K562 (cell line): Measurements from ENCODE around the gene FAM110D. TPM values are rescaled to one million over a fixed set of nuclear protein-coding genes. Genes with fewer than 3 reads are reported as not detected.

Experiments
- ELF1 ChIP-seq: fragments of 200-800 bp; sonication (Bioruptor generic); IDR thresholded peaks from 2 replicates; pipeline ENCODE4 v1.6.1; 2016; ENCODE audit warnings: missing genetic modification characterization, missing compliant biosample characterization
- EWSR1 ChIP-seq: fragments of 450-650 bp; IDR thresholded peaks from 2 replicates; pipeline ENCODE4 v1.6.1; 2018; ENCODE audit warnings: borderline replicate concordance, mild to moderate bottlenecking, low read depth, moderate library complexity; ENCODE audit not compliant: partially characterized antibody
- GTF2E2 ChIP-seq: fragments of 200-800 bp; sonication (Bioruptor generic); IDR thresholded peaks from 2 replicates; pipeline ENCODE4 v1.6.1; 2016; ENCODE audit warnings: missing genetic modification characterization, missing compliant biosample characterization
- HDAC1 ChIP-seq, 2 experiments: fragments of 450-650 bp; IDR thresholded peaks; 2 replicates each; pipeline ENCODE4 v1.6.1; 2016 to 2017; ENCODE audit warnings: inconsistent platforms in 1 of 2, mild to moderate bottlenecking in 1 of 2, moderate library complexity in 1 of 2
- HNRNPLL ChIP-seq: fragments of 200-400 bp; formaldehyde crosslinking; IDR thresholded peaks from 2 replicates; pipeline ENCODE4 v1.6.1; 2017; ENCODE audit warnings: low read length, low read depth, mild to moderate bottlenecking; ENCODE audit not compliant: poor library complexity, severe bottlenecking
- KLF6 ChIP-seq: fragments of 250-450 bp; sonication (Bioruptor Pico); IDR thresholded peaks from 2 replicates; pipeline ENCODE4 v1.4.0; 2020; ENCODE audit warnings: mild to moderate bottlenecking, moderate library complexity, borderline replicate concordance
- L3MBTL2 ChIP-seq: fragments of 450-650 bp; IDR thresholded peaks from 2 replicates; pipeline ENCODE4 v1.6.1; 2016; ENCODE audit warnings: mild to moderate bottlenecking, moderate library complexity
- LEF1 ChIP-seq: fragments of 450-650 bp; IDR thresholded peaks from 2 replicates; pipeline ENCODE4 v1.6.1; 2016; ENCODE audit warnings: mild to moderate bottlenecking
- NCOA1 ChIP-seq: fragments of 450-650 bp; IDR thresholded peaks from 2 replicates; pipeline ENCODE4 v1.6.1; 2016; ENCODE audit warnings: low read depth
- NCOA4 ChIP-seq: fragments of 450-650 bp; IDR thresholded peaks from 2 replicates; pipeline ENCODE4 v1.6.1; 2018; ENCODE audit warnings: mild to moderate bottlenecking; ENCODE audit not compliant: partially characterized antibody
- NEUROD1 ChIP-seq: fragments of 150-350 bp; IDR thresholded peaks from 2 replicates; pipeline ENCODE4 v1.6.1; 2014; ENCODE audit warnings: borderline replicate concordance, low read length, low read depth; ENCODE audit not compliant: partially characterized antibody
- SRSF3 ChIP-seq: fragments of 200-400 bp; formaldehyde crosslinking; IDR thresholded peaks from 2 replicates; pipeline ENCODE4 v1.6.1; 2016; ENCODE audit warnings: mild to moderate bottlenecking, low read length, moderate library complexity; ENCODE audit not compliant: insufficient read depth
- TCF3 ChIP-seq: sonication (generic); formaldehyde crosslinking; IDR thresholded peaks from 2 replicates; pipeline ENCODE4 v1.4.0; 2020; ENCODE audit warnings: mild to moderate bottlenecking, missing genetic modification reagents
- THRAP3 ChIP-seq: fragments of 450-650 bp; IDR thresholded peaks from 2 replicates; pipeline ENCODE4 v1.6.1; 2016; ENCODE audit warnings: mild to moderate bottlenecking, inconsistent platforms, borderline replicate concordance
- YY1 ChIP-seq, 3 experiments: IDR thresholded peaks; 2 replicates each; pipeline ENCODE4 v1.6.1; 2011; ENCODE audit warnings: low read length in 2 of 3, mild to moderate bottlenecking in 2 of 3, moderate library complexity in 2 of 3, borderline replicate concordance in 1 of 3, control low read depth in 1 of 3, low read depth in 1 of 3; ENCODE audit not compliant: insufficient read depth in 3 of 3, insufficient replicate concordance in 2 of 3, control insufficient read depth in 1 of 3, insufficient read length in 1 of 3; ENCODE audit errors: extremely low read depth in 1 of 3
- polyA plus RNA-seq, 8 experiments: library from polyadenylated mRNA; depleted of rRNA in 4 of 8; stranded (reverse) in 5 of 8; unstranded in 3 of 8; fragments of >200 nt; fragmentation: Nextera tagmentation in 2 of 8; fragmentation: Illumina TruSeq in 1 of 8; extraction: Ambion mirVana in 2 of 8; extraction: Trizol in 1 of 8; gene quantifications; 2 replicates each; pipeline versions ENCODE4 v1.2.1 to v1.2.3, GENCODE V29; 2011 to 2014; ENCODE audit warnings: inconsistent platforms in 1 of 8, missing spikeins in 1 of 8
- total RNA-seq, 7 experiments: library from RNA; depleted of rRNA in 6 of 7; stranded (reverse); fragments of >200 nt in 6 of 7; fragmentation: Illumina TruSeq in 2 of 7; extraction: Trizol in 2 of 7; gene quantifications; 2 replicates each; pipeline versions ENCODE4 v1.2.1 to v1.2.3, GENCODE V29; 2011 to 2021; ENCODE audit warnings: low replicate concordance in 1 of 7
- TF ChIP-seq, protein P1 (sequence below): fragments of 450-650 bp; formaldehyde crosslinking; IDR thresholded peaks from 2 replicates; pipeline ENCODE4 v1.4.0; 2020; ENCODE audit warnings: mild to moderate bottlenecking
- TF ChIP-seq, protein P2 (sequence below): sonication (generic); formaldehyde crosslinking; IDR thresholded peaks from 2 replicates; pipeline ENCODE4 v1.8.0; 2022; ENCODE audit warnings: mild to moderate bottlenecking, missing genetic modification reagents
- TF ChIP-seq, protein P3 (sequence below): fragments of 450-650 bp; conservative IDR thresholded peaks from 2 replicates; pipeline ENCODE4 v1.6.1; 2016; ENCODE audit warnings: missing genetic modification characterization, low read depth, mild to moderate bottlenecking, missing compliant biosample characterization, moderate library complexity
- TF ChIP-seq, protein P4 (sequence below): IDR thresholded peaks from 2 replicates; pipeline ENCODE4 v1.6.1; 2011; ENCODE audit not compliant: insufficient read length; ENCODE audit errors: extremely low read depth
- TF ChIP-seq, protein P5 (sequence below): IDR thresholded peaks from 2 replicates; pipeline ENCODE4 v1.6.1; 2012; ENCODE audit warnings: low read depth, low read length, improper control_type of control experiment, borderline replicate concordance

FAM110D gene
- total and polyA plus RNA-seq, 9 of the 15 experiments (the other 6 are each of a cell fraction or from before 2014, with no cell fraction given), result 0.04 to 1.1 (median 0.33) TPM

DNA sequence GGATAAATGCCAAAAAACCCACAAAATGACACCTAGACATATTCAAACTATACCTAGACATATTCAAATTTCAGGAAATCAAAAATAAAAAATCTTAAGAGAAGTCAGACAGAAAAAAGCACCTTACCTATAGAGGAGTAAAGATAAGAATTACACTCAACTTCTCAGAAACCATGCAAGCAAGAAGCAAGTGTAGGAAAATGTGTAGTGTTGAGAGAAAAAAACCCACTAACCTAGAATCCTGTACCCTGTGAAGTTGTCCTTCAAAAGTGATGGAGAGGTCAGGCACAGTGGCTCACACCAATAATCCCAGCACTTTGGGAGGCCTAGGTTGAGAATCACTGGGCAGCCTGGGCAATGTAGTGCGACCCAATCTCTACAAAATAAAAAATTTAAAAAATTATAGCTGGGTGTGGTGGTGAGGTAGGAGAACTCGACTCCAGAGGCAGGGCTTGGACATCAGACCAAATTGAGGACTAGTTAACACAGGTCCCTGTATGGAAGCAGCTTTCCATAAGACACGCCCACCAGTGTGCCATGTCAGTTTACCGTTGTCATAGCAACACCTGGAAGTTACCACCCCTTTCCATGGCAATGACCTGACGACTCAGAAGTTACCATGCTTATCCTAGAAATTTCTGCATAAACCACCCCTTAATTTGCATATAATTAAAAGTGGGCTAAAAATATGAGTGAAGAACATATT lies 26.6 kb upstream of the FAM110D start (continued):
- TF ChIP-seq, protein P1, sequence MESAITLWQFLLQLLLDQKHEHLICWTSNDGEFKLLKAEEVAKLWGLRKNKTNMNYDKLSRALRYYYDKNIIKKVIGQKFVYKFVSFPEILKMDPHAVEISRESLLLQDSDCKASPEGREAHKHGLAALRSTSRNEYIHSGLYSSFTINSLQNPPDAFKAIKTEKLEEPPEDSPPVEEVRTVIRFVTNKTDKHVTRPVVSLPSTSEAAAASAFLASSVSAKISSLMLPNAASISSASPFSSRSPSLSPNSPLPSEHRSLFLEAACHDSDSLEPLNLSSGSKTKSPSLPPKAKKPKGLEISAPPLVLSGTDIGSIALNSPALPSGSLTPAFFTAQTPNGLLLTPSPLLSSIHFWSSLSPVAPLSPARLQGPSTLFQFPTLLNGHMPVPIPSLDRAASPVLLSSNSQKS (CRISPR knock-in tag), result no peak
- TF ChIP-seq NCOA1, result no peak
- TF ChIP-seq LEF1, result no peak
- no peak for TF ChIP-seq TCF3 (CRISPR knock-in tag)
- TF ChIP-seq YY1 (IDR thresholded peaks at IDR 0.05; ENCODE audit: borderline replicate concordance in 1 of 3, control insufficient read depth in 1 of 3, extremely low read depth in 1 of 3, insufficient read depth in 3 of 3, insufficient read length in 1 of 3, insufficient replicate concordance in 2 of 3, low read depth in 1 of 3, low read length in 2 of 3), result peak in 1 of 3 experiments; percentile 7
- TF ChIP-seq, protein P2, sequence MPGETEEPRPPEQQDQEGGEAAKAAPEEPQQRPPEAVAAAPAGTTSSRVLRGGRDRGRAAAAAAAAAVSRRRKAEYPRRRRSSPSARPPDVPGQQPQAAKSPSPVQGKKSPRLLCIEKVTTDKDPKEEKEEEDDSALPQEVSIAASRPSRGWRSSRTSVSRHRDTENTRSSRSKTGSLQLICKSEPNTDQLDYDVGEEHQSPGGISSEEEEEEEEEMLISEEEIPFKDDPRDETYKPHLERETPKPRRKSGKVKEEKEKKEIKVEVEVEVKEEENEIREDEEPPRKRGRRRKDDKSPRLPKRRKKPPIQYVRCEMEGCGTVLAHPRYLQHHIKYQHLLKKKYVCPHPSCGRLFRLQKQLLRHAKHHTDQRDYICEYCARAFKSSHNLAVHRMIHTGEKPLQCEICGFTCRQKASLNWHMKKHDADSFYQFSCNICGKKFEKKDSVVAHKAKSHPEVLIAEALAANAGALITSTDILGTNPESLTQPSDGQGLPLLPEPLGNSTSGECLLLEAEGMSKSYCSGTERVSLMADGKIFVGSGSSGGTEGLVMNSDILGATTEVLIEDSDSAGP (CRISPR knock-in tag), result no peak
- no peak for TF ChIP-seq HDAC1 (IDR thresholded peaks at IDR 0.05)
- TF ChIP-seq L3MBTL2, result no peak
- TF ChIP-seq GTF2E2, result no peak
- TF ChIP-seq, protein P3, sequence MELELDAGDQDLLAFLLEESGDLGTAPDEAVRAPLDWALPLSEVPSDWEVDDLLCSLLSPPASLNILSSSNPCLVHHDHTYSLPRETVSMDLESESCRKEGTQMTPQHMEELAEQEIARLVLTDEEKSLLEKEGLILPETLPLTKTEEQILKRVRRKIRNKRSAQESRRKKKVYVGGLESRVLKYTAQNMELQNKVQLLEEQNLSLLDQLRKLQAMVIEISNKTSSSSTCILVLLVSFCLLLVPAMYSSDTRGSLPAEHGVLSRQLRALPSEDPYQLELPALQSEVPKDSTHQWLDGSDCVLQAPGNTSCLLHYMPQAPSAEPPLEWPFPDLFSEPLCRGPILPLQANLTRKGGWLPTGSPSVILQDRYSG (tag), result no peak
- no peak for TF ChIP-seq ELF1
- no peak for TF ChIP-seq NCOA4
- TF ChIP-seq, protein P4, sequence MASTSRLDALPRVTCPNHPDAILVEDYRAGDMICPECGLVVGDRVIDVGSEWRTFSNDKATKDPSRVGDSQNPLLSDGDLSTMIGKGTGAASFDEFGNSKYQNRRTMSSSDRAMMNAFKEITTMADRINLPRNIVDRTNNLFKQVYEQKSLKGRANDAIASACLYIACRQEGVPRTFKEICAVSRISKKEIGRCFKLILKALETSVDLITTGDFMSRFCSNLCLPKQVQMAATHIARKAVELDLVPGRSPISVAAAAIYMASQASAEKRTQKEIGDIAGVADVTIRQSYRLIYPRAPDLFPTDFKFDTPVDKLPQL, result no peak
- no peak for TF ChIP-seq HNRNPLL
- no peak for TF ChIP-seq KLF6
- peak; percentile 54 for TF ChIP-seq NEUROD1
- TF ChIP-seq, protein P5, sequence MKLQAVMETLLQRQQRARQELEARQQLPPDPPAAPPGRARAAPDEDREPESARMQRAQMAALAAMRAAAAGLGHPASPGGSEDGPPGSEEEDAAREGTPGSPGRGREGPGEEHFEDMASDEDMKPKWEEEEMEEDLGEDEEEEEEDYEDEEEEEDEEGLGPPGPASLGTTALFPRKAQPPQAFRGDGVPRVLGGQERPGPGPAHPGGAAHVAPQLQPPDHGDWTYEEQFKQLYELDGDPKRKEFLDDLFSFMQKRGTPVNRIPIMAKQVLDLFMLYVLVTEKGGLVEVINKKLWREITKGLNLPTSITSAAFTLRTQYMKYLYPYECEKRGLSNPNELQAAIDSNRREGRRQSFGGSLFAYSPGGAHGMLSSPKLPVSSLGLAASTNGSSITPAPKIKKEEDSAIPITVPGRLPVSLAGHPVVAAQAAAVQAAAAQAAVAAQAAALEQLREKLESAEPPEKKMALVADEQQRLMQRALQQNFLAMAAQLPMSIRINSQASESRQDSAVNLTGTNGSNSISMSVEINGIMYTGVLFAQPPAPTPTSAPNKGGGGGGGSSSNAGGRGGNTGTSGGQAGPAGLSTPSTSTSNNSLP, result no peak
- TF ChIP-seq SRSF3, result no peak
- no peak for TF ChIP-seq EWSR1
- no peak for TF ChIP-seq THRAP3
